ENCODE data around the gene SMTNL1.

The SMTNL1 gene, protein sequence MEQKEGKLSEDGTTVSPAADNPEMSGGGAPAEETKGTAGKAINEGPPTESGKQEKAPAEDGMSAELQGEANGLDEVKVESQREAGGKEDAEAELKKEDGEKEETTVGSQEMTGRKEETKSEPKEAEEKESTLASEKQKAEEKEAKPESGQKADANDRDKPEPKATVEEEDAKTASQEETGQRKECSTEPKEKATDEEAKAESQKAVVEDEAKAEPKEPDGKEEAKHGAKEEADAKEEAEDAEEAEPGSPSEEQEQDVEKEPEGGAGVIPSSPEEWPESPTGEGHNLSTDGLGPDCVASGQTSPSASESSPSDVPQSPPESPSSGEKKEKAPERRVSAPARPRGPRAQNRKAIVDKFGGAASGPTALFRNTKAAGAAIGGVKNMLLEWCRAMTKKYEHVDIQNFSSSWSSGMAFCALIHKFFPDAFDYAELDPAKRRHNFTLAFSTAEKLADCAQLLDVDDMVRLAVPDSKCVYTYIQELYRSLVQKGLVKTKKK

DNA sequence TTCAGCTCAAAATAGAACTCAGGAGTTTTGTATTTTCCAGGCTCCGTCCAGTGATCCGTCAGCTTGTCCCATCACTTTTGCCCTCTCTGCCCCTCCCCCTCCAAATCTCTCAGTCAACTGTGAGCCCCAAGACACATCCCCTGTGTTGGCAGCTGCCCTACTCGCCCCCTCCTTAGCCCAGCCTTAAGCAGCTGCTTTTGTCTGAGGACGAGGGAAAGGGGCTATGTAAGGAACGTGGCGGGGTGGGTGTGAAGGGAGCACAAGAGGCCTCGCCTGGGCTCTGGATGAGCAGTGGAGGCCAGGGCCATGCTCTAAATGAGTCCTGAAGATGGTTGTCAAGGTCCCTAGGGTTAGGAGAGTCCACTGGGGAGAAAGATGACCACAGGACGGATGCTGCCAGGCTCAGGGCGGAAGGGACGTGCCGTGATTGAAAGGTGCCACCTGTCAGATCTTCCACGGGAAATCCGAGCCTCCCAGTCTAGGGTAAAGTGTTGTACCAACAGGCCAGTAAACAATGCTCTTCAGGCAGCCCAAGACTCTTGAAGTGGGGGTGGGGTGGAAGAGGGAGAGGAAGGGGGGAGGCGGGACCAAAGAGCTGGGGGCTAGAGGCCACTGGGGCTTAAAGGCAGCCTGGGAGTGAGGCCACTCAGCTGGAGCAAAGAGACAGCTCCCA is at the start of gene SMTNL1:
SMTNL1 (plus strand) TSS at position 649 of the 673 bp plus-strand sequence. CDS start 5,048 bp downstream, outside the sequence.
- no peak for DNase-seq

DNA sequence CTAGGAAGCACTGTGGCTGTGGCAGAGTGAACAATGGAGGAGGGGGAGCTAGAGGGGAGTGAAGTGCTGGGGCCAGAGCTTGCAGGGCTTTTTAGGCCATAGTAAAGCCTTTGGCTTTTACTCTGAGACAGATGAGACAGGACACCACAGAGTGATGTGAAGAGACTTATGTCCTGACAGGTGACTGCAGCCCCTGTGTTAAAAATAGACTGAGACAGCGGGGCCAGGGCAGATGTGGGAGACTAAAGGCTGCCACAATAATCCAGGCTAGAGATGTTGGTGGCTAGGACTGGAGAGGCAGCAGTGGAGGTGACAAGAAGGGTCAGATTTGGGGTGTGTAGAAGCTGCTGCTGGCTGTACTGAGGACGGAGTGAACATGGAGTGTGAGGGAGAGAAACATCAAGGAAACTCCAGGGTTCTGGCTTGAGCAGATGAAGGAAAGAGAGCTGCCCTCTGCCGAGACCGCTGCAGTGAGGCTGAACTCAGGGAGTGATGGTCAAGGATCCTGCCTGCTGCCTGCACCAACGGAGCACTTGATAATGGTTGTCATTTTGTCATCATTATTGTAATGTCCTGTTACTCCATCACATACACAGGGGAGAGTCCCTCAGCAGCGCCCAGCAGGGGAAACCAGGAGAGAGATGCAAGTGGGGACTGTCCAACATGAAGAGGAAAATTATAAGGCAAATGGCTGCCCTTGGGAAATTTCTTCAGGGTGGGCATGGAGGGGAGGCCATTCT is 49.3 kb upstream of the SMTNL1 start:
- no peak for DNase-seq

DNA sequence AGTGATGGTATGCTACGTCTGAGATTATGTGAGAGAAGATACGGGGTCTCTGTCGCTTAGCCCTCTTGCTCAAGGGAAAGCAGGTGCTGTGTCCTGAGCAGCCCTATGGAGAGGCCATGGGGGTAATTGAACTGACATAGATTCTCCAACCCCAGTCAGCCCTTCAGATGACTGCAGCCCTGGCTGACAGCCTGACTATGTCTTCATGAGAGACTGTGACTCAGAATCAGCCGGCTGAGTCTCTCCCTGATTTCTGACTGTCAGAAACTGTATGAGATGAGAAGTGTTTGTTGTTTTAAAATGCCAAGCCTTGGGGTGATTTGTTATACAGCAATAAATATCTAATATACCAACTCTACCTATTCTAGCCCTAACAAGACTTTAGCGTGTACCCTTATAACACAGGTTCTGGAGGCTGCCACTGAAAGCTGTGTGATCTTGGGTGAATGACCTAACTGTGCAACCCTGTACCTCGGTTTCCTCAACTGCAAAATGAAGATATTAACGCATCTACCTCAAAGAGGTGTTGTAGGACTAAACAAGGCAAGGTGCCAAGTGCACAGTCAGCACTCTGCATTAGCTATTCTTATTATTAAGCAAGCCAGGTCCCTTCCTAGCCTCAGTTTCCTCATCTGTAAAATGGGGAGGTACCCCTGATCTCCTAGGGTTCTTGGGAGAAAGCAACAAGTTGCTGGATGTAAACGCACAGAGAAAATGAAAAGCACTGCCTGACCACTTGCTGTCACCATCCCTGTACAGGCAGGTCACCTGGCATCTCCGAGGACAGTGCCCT is 46.7 kb upstream of the SMTNL1 start:
- DNase-seq, result no peak

DNA sequence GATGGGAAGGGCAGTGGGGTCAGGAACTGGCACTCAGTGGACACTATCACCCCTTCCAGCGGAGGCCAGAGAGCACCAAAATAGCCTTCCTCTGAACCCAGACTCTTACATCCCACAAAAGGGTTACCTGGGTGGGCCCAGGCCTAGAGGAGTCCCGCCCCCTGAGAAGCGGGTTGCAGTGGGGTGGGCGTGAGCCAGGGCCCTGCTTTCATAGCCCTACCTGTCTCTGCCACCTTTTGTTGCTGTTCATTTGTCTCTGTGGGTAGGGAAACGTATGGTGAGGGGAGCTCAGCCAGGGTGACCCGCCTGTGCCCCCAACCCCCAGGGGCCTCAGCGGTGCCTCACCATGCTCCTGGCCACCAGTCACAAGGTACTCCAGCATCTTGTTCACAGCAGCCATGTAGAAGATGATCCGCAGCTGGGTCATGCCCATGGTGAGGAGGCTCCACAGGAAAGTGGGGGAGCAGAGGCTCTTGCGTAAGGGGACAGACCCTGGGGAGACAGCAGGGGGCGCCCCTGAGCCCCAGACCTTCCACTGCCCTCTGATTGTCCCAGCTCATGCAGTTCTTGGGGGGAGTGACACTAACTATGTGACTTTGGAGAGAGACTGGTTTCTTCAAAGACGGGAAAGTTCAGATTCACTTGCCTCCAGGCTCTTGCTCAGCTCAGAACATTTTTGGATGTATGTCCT is 45.9 kb upstream of the SMTNL1 start:
- no peak for DNase-seq

DNA sequence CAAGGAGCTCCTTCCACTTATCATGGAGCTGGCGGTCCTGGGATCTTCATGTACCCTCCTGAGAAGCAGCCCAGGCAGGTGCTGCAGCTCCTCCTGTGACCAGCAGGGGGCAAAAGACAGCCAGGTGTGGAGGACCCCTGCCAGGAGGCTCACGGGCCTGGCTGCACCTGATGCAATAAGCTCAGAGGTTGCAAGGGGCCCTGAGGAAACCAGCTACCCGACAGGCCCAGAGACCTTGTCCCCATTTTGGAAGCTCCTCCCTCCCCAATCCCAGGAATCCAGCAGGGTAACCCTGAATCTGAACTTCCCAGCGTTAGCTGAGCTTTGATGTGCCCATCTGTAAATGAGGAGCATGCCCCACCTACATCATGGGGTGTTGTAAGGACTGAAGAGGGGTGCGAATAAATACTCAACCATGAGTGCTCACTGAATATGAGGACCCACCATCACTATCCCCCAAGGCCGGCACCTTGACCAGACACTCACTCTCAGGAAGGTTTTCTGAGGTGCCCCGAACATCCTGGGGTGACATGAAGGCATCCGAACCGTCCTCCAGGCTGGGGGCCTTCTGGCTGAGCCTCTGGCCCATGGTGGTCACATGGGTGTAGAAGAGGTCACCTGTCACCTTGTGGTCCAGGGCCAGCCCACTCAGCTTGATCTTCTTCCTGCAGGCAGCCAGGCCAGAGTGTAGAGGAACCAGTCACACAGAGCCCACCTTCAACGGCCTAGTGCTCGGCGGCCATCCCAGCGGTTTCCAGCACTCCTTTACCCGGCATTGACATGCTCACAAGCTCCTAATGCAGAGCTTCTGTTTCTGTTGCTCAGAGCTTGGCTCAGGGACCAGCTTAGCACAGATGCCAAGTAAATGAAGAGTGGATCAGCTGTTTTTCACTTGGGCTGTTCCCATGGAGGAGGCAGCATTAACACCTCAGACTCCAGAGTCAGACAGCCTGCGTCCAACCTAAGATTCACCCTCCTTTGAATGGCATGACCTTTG is 43.6 kb upstream of the SMTNL1 start:
- DNase-seq, result peak; percentile 54

DNA sequence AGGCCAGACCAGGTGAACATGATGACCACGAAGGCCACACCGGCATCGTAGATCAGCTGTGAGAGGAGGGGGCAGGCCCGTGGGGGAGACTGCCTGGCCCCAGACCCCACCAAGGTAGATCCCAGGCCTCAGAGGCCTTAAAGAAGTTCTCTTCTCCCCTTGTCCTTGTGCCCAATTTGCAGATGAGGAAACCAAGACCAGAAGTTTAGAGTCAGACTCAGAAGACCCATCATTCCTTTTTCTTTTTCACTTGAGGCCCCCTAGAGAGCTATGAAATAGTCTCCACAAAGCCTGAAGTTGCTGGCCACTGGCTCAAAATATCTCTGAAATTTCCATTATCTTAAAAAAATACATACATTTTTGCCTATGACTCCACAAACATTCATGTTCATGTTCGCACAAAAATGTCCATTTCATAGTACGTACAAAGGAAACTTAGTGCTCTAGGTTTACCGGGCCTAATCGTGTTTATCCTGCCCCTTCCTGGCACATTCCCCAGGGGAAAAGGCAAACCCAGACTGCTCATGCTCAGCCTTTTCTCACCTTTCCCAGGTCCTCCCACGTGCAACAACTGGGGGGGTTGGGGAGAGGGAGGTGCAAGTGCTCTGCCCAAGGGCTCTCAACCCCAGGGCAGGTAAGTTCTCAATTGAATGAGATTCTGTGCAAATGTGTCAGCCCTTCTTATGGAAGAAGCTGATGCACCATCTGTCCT is 41.1 kb upstream of the SMTNL1 start:
- no peak for DNase-seq

DNA sequence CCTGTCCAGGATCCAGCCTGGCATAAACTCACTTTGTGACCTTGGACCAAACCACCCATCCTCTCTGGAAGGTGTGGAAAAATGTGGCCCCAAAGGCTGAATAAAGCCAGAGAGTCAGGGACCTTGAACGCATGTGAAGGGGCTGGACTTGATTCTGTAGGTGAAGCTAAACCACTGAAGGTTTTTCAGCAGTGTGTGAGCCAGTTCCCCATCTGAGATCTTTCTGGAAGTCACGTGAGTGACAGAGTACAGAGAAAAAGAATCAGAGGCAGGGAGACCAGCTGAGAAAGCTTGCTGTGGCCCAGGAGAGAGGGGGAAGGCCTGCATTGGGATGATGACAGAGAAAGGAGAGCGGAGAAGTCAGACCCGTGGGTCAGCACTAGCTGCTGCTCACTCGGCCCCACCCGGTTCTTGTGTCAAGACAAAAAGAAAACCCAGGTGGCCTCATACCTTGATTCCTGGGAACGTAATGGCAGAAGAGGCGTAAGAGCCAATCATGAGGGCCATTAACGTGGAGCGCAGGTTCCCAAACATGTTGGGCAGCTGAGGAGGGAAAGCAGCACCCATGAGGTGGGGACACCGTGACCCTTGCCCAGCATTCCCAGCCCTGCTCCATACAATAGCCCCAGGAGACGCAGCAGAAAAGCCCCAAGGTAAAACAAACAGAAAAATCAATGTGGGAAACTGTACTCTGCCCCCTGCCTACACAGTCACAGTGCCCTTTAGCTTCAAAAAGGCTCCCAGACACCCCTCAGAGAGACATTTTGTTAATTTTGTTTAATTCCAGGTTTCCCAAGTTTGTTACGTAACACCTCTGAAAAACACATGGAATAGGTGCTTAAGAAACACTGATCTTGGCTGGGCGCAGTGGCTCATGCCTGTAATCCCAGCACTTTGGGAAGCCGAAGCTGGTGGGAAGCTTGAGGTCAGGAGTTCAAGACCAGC is 39.8 kb upstream of the SMTNL1 start:
- DNase-seq, result no peak

DNA sequence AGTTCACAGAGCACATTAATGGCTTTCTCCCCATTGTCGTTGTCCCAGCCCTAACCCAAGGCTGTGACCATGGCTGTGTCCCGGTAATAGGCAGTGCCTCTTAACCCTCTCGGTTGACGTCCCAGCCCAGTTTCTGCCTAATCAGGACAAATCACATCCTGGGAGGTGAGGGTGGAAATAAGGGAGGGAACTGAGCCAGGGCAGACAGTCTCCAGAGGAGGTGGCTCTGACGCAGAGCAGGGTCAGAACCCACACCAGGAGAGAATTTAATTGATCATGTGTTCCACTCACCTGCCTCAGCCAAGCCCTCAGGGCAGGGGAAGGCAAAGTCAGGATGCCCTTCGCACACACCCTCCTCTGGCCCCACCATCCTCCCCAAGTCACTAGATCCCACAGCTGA is 38.9 kb upstream of the SMTNL1 start:
- DNase-seq, result no peak

DNA sequence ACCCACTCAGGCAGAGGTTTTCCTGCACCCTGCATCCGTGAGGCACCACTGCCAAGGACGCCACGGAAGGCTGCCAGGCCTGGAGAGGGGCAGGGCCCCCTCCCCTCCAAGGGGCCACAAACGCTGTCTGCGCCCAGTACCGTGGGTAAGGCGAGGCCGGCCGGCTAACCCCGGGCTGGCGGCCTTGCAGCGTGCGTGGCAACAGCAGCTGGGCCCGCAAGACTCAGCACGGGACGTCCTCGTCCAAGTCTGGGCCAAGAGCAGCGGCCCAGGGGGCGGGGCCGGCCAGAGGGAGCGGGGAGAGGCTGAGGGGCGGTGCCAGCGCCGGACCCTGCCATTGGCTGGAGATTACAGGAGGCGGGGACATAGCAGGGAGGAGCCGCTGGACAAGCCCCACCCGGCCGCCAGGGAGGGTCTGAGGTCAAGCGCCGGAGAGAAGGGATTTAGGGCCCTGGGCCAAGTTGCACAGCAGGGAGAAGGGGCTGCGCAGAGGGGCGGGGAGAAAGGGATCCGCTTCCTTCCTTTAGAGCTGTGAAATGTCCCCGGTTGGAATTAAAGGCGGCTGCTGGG is 37.9 kb upstream of the SMTNL1 start:
- DNase-seq, result peak; percentile 63

DNA sequence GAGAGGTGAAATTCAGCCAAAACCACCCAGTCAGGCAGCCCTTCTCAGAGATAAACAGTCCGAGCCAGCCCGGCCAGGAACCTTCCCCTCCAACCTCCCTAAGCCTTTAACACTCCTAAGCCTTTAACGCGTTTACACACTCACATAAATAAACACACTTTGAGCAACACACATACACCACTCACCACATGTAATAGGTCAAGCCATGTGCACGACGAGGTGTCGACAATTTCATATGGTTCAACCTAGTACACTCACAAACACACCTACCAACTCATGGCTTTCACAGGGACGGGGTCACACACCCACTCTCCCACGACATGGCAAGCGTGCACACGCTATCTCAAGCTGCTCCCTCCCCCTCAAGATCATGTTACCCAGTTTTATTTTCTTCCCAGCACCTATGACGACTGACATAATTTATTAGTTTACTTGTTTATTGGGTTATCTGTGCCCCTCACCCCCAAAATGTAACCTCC is 37.4 kb upstream of the SMTNL1 start:
- no peak for DNase-seq

DNA sequence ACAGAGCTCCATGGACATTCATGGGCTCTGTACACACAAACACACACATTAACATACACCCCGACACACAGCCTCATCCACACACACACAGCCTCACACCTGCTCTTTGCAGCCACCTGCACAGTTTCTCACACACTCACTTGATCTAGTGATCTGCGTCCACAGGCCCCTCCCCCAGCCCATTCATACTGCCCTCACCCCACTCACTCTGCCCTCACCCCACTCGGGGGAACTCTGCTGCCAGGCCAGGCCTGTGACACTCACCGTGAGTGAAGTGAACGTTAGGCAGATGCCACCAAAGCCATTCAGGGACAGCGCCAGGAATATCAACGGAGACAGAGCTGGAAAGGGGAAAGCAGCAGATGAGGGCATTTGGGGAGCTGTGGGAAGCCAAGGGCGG is 36.9 kb upstream of the SMTNL1 start:
- no peak for DNase-seq

DNA sequence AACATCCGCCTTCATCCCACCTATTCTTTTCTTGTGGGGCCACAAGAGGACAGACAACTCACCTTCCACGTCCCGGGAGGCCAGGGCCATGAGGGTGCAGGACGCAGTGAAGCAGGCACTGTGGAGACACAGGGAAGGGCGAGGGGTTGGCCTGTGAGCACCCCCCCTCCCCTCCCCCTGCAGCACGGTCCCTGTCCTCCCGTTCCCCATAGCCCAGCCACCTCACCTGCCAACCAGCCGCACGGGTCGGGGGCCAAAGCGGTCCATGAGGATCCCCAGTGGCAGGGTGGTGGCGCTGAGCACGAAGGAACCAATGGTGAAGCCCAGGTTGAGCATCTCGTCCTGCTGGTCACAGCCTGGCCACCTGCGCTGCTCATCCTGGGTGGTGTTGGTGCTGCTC is 36.5 kb upstream of the SMTNL1 start:
- no peak for DNase-seq

DNA sequence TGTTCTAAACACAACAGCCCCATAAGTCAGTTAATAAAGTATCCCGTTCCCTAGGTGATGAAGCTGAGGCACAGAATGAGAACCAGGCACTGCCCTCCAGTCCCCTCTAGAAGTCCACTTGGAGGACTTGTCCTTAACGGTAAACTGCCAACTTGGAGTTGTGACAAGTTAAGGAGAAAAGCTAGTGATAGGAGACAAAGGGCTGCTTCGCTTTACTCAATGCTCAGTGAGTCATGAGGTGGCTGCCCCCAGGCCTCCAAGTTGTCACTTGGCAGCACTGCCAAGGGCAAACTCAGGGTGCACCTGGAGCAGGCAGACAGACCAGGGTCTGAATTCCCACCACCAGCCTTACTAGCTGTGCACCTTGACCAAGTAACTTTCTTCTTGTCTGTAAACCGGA is 35.4 kb upstream of the SMTNL1 start:
- DNase-seq, result no peak

DNA sequence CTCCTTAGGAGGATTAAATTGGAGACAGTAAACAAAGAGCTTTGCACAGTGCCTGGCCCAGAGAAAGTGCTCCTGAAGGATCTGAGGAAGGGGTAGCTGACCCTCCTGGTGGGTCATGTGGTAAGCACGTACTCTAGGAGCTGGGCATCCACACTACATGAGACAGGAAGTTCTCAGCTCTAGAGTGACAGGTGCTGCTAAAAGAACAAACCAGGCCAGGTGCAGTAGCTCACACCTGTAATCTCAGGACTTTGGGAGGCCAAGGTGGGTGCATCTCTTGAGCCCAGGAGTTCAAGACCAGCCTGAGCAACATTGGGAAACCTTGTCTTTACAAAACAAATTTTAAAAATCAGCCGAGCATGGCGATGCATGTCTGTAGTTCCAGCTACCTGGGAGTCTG is 35.0 kb upstream of the SMTNL1 start:
- no peak for DNase-seq

DNA sequence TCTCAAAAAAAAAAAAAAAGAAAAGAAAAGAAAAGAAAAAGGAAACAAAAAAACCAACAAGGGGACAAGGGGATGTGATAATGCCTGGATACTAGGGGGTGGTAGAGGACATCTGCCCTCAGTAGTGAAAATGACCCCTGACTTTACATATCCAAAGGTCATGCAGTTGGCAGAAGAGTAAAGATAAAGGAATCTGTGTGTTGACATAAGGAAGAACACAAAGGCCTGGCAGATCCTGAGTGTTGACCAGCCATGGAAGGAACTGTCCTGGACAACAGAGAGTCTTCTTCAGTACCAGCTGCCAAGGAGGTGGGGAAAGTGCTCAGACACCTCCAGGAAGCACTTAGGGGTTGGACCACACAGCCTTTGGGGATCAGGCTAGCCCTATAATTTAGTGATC is 34.5 kb upstream of the SMTNL1 start:
- DNase-seq, result no peak

DNA sequence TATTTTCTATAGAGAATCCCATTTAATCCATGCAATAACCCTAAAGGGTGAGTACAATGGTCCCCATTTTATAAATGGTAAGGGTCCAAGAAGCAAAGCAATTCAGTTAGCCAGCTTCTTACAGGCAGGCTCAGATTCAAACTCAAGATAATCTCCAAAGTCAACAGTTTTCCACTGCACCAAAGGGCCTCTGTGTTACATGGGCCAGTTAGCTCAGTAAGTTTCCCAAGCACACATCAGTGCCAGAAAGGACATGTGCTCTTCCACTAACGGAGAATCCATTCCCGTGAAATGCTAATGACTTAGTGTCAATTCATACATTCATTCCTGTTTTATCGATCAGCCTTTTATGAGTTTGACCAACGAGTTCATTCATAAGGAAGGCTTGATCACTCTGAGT is 32.9 kb upstream of the SMTNL1 start:
- DNase-seq, result no peak

DNA sequence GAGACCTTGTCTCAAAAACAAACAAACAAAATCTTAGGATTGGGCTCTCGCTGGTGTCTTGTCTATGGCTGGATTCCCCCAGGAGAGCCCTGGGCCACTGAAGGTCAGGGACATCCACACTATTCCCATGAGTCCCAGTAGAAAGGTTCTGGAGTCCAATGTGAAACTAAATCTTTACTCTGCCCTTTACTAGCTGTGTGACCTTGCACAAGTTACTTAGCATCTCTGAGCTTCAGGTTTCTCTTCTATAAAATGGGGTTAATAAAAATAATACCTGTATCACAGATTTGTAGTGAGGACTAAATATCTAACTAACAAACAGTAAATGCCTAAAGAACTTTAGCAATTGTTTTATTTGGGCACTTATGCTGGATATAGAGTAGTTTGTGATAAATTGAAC is 30.9 kb upstream of the SMTNL1 start:
- DNase-seq, result no peak
